ENCODE measurements around the gene KIF2B. TPM values are rescaled to one million over a fixed set of nuclear protein-coding genes. Genes with fewer than 3 reads are reported as not detected.
"Not testable (repeated sequence)": the region's sequence is repeated elsewhere in the genome, so short reads cannot be mapped to it uniquely, and the experiment has no call there.

Gene KIF2B
- total and polyA plus RNA-seq, 8 donors = not detected

GRCh38 chr17:53818929-53819328 is 3.8 kb upstream of the KIF2B start:
- TF ChIP-seq EP300 (IDR thresholded peaks at IDR 0.05) (no peak), POLR2AphosphoS5 (IDR thresholded peaks at IDR 0.05) (no peak), POLR2A (IDR thresholded peaks at IDR 0.05) (no peak), CTCF (IDR thresholded peaks at IDR 0.05) (no peak)
- Histone ChIP-seq H3K4me1 (no peaks in the 10 kb centered on the region), H3K9me3 (peaks cover 0 to 10% (median 5%) of the 10 kb centered on the region in 4 donors), H3K4me3 (no peak overlapping the region), H3K27me3 (no peaks in the 10 kb centered on the region), H3K27ac (no peak overlapping the region), H3K36me3 (no peaks in the 10 kb centered on the region)
- no peak for DNase-seq
- WGBS, 5 donors = 49 to 59% (median 57%) methylated on average over 2 of the region's 2 CpGs
- intact Hi-C loops (cut with DNase I; ENCODE audit: low total_unique reads) = no loop called here

- intact Hi-C loops (cut with DNase I; ENCODE audit: low total_unique reads) = no loop called here
- H3K27ac ChIP-seq = no peak overlapping the region
- DNase-seq = no peak
- H3K36me3 ChIP-seq = no peaks in the 10 kb centered on the region
- H3K9me3 ChIP-seq = peaks cover 0 to 10% (median 5%) of the 10 kb centered on the region in 4 donors
- H3K4me1 ChIP-seq = no peaks in the 10 kb centered on the region
- no peak for TF ChIP-seq POLR2A (IDR thresholded peaks at IDR 0.05)
- no peak overlapping the region for H3K4me3 ChIP-seq
- no peaks in the 10 kb centered on the region for H3K27me3 ChIP-seq
- 68 to 88% (median 77%) methylated on average over 1 of the region's 1 CpG for WGBS, 5 donors
Observed at GRCh38 chr17:53819956-53820355, 2.8 kb upstream of the KIF2B start.

GRCh38 chr17:53823341-53824050 is 769 bp downstream of the KIF2B start:
- intact Hi-C loops (cut with DNase I; ENCODE audit: low total_unique reads) = no loop called here
- WGBS, 5 donors = 91 to 95% (median 94%) methylated on average over 31 to 32 of the region's 32 CpGs
- H3K27ac ChIP-seq = no peak overlapping the region
- H3K9me3 ChIP-seq = peaks cover 0 to 10% (median 5%) of the 10 kb centered on the region in 4 donors
- H3K36me3 ChIP-seq = no peaks in the 10 kb centered on the region
- H3K27me3 ChIP-seq = no peaks in the 10 kb centered on the region
- TF ChIP-seq EP300 (IDR thresholded peaks at IDR 0.05) (no peak), CTCF (IDR thresholded peaks at IDR 0.05) (no peak), POLR2A (IDR thresholded peaks at IDR 0.05) (no peak), POLR2AphosphoS5 (IDR thresholded peaks at IDR 0.05) (no peak)
- H3K4me3 ChIP-seq = no peak overlapping the region
- DNase-seq = no peak
- H3K4me1 ChIP-seq = no peaks in the 10 kb centered on the region

GRCh38 chr17:53834771-53835170 is 12.0 kb downstream of the KIF2B start:
- WGBS, 5 donors = 73 to 82% (median 76%) methylated on average over 8 of the region's 8 CpGs
- H3K27ac ChIP-seq; intact Hi-C loops (cut with DNase I; ENCODE audit: low total_unique reads); H3K4me3 ChIP-seq; H3K27me3 ChIP-seq; H3K36me3 ChIP-seq; DNase-seq; H3K4me1 ChIP-seq: not testable (repeated sequence)
- H3K9me3 ChIP-seq = peaks cover 0 to 15% (median 1%) of the 10 kb centered on the region in 4 donors

GRCh38 chr17:53837131-53837530 is 14.4 kb downstream of the KIF2B start:
- Histone ChIP-seq H3K4me1 (no peaks in the 10 kb centered on the region), H3K4me3 (no peak overlapping the region), H3K27me3 (no peaks in the 10 kb centered on the region), H3K36me3 (no peaks in the 10 kb centered on the region), H3K27ac (no peak overlapping the region), H3K9me3 (peaks cover 0 to 23% (median 3%) of the 10 kb centered on the region in 4 donors)
- no peak for DNase-seq
- TF ChIP-seq POLR2A (IDR thresholded peaks at IDR 0.05) = no peak
- no peak for TF ChIP-seq EP300 (IDR thresholded peaks at IDR 0.05)
- no peak for TF ChIP-seq CTCF (IDR thresholded peaks at IDR 0.05)
- TF ChIP-seq POLR2AphosphoS5 (IDR thresholded peaks at IDR 0.05) = no peak
- intact Hi-C loops (cut with DNase I; ENCODE audit: low total_unique reads) = no loop called here
